ENCODE data around the gene TAMM41. TPM values are rescaled to one million over a fixed set of nuclear protein-coding genes. Genes with fewer than 3 reads are reported as not detected.

The TAMM41 gene
- total and polyA plus RNA-seq, 2 donors, result 14.3 to 17.4 TPM

GRCh38 chr3:11832981-11833905 is 13.4 kb downstream of the TAMM41 start:
- H3K4me1 ChIP-seq (ENCODE audit: insufficient read depth), result no peaks in the 10 kb centered on the region
- H3K36me3 ChIP-seq (ENCODE audit: insufficient read depth), result peaks cover 7% of the 10 kb centered on the region
- H3K4me3 ChIP-seq (ENCODE audit: low read depth, low read length), result no peak overlapping the region
- no peak for DNase-seq (ENCODE audit: extremely low spot score)
- WGBS, result 65% methylated on average over 9 of the region's 9 CpGs
- no peak overlapping the region for H3K27ac ChIP-seq (ENCODE audit: low read depth)

GRCh38 chr3:11829416-11829815 is 17.3 kb downstream of the TAMM41 start:
- peaks cover 9% of the 10 kb centered on the region for H3K36me3 ChIP-seq (ENCODE audit: insufficient read depth)
- WGBS, result 83% methylated on average over 7 of the region's 7 CpGs

GRCh38 chr3:11826628-11827265 is 19.9 kb downstream of the TAMM41 start:
- H3K36me3 ChIP-seq (ENCODE audit: insufficient read depth), result peaks cover 7% of the 10 kb centered on the region
- DNase-seq (ENCODE audit: extremely low spot score), result no peak
- WGBS, result 92% methylated on average over 1 of the region's 1 CpG
- no peak overlapping the region for H3K27ac ChIP-seq (ENCODE audit: low read depth)
- H3K4me3 ChIP-seq (ENCODE audit: low read depth, low read length), result no peak overlapping the region
- no peaks in the 10 kb centered on the region for H3K4me1 ChIP-seq (ENCODE audit: insufficient read depth)

More at GRCh38 chr3:11829416-11829815, 17.3 kb downstream of the TAMM41 start:
- Histone ChIP-seq H3K4me3 (ENCODE audit: low read depth, low read length) (no peak overlapping the region), H3K4me1 (ENCODE audit: insufficient read depth) (no peaks in the 10 kb centered on the region), H3K27ac (ENCODE audit: low read depth) (no peak overlapping the region)
- DNase-seq (ENCODE audit: extremely low spot score), result no peak

- DNase-seq (ENCODE audit: extremely low spot score), result no peak
- no peak overlapping the region for H3K27ac ChIP-seq (ENCODE audit: low read depth)
- peaks cover 7% of the 10 kb centered on the region for H3K36me3 ChIP-seq (ENCODE audit: insufficient read depth)
- H3K4me3 ChIP-seq (ENCODE audit: low read depth, low read length), result no peak overlapping the region
- H3K4me1 ChIP-seq (ENCODE audit: insufficient read depth), result no peaks in the 10 kb centered on the region
- WGBS, result 83% methylated on average over 5 of the region's 5 CpGs
Observed at GRCh38 chr3:11825301-11825700, 21.4 kb downstream of the TAMM41 start.

GRCh38 chr3:11820531-11821041 is 26.1 kb downstream of the TAMM41 start:
- Histone ChIP-seq H3K4me3 (ENCODE audit: low read depth, low read length) (no peak overlapping the region), H3K4me1 (ENCODE audit: insufficient read depth) (no peaks in the 10 kb centered on the region), H3K27ac (ENCODE audit: low read depth) (no peak overlapping the region), H3K36me3 (ENCODE audit: insufficient read depth) (peaks cover 3% of the 10 kb centered on the region)
- 78% methylated on average over 3 of the region's 3 CpGs for WGBS
- DNase-seq (ENCODE audit: extremely low spot score), result no peak

- DNase-seq (ENCODE audit: extremely low spot score), result no peak
Observed at GRCh38 chr3:11819146-11819689, 27.5 kb downstream of the TAMM41 start.

GRCh38 chr3:11818033-11818432 is 28.7 kb downstream of the TAMM41 start:
- H3K27ac ChIP-seq (ENCODE audit: low read depth), result no peak overlapping the region
- peaks cover 3% of the 10 kb centered on the region for H3K36me3 ChIP-seq (ENCODE audit: insufficient read depth)
- H3K4me1 ChIP-seq (ENCODE audit: insufficient read depth), result no peaks in the 10 kb centered on the region
- H3K4me3 ChIP-seq (ENCODE audit: low read depth, low read length), result no peak overlapping the region
- 70% methylated on average over 5 of the region's 5 CpGs for whole genome bisulfite sequencing
- DNase-seq (ENCODE audit: extremely low spot score), result no peak

More at GRCh38 chr3:11819146-11819689, 27.5 kb downstream of the TAMM41 start:
- no peaks in the 10 kb centered on the region for H3K4me1 ChIP-seq (ENCODE audit: insufficient read depth)
- no peak overlapping the region for H3K4me3 ChIP-seq (ENCODE audit: low read depth, low read length)
- H3K27ac ChIP-seq (ENCODE audit: low read depth), result no peak overlapping the region
- peaks cover 3% of the 10 kb centered on the region for H3K36me3 ChIP-seq (ENCODE audit: insufficient read depth)
- 91% methylated on average over 4 of the region's 4 CpGs for WGBS

- H3K36me3 ChIP-seq (ENCODE audit: insufficient read depth), result peaks cover 3% of the 10 kb centered on the region
- H3K27ac ChIP-seq (ENCODE audit: low read depth), result no peak overlapping the region
- no peaks in the 10 kb centered on the region for H3K4me1 ChIP-seq (ENCODE audit: insufficient read depth)
- DNase-seq (ENCODE audit: extremely low spot score), result no peak
- 80% methylated on average over 4 of the region's 4 CpGs for WGBS
- H3K4me3 ChIP-seq (ENCODE audit: low read depth, low read length), result no peak overlapping the region
Observed at GRCh38 chr3:11815111-11815510, 31.6 kb downstream of the TAMM41 start.

GRCh38 chr3:11814663-11815062 is 32.0 kb downstream of the TAMM41 start:
- WGBS, result 97% methylated on average over 6 of the region's 6 CpGs
- Histone ChIP-seq H3K36me3 (ENCODE audit: insufficient read depth) (peaks cover 3% of the 10 kb centered on the region), H3K4me1 (ENCODE audit: insufficient read depth) (no peaks in the 10 kb centered on the region), H3K27ac (ENCODE audit: low read depth) (no peak overlapping the region), H3K4me3 (ENCODE audit: low read depth, low read length) (no peak overlapping the region)
- DNase-seq (ENCODE audit: extremely low spot score), result no peak

GRCh38 chr3:11810276-11810675 is 36.4 kb downstream of the TAMM41 start:
- H3K36me3 ChIP-seq (ENCODE audit: insufficient read depth), result no peaks in the 10 kb centered on the region
- no peaks in the 10 kb centered on the region for H3K4me1 ChIP-seq (ENCODE audit: insufficient read depth)
- H3K4me3 ChIP-seq (ENCODE audit: low read depth, low read length), result no peak overlapping the region
- WGBS, result 51% methylated on average over 3 of the region's 3 CpGs
- no peak overlapping the region for H3K27ac ChIP-seq (ENCODE audit: low read depth)
- no peak for DNase-seq (ENCODE audit: extremely low spot score)

- H3K36me3 ChIP-seq (ENCODE audit: insufficient read depth), result no peaks in the 10 kb centered on the region
- no peak overlapping the region for H3K4me3 ChIP-seq (ENCODE audit: low read depth, low read length)
- 44% methylated on average over 9 of the region's 9 CpGs for WGBS
- no peaks in the 10 kb centered on the region for H3K4me1 ChIP-seq (ENCODE audit: insufficient read depth)
- no peak for DNase-seq (ENCODE audit: extremely low spot score)
- H3K27ac ChIP-seq (ENCODE audit: low read depth), result no peak overlapping the region
Observed at GRCh38 chr3:11808231-11808630, 38.5 kb downstream of the TAMM41 start.

- WGBS, result 58% methylated on average over 5 of the region's 5 CpGs
- Histone ChIP-seq H3K36me3 (ENCODE audit: insufficient read depth) (no peaks in the 10 kb centered on the region), H3K27ac (ENCODE audit: low read depth) (peak overlapping the region; percentile 69), H3K4me1 (ENCODE audit: insufficient read depth) (no peaks in the 10 kb centered on the region), H3K4me3 (ENCODE audit: low read depth, low read length) (no peak overlapping the region)
- no peak for DNase-seq (ENCODE audit: extremely low spot score)
Observed at GRCh38 chr3:11807686-11808085, 39.0 kb downstream of the TAMM41 start.

GRCh38 chr3:11805716-11806115 is 41.0 kb downstream of the TAMM41 start:
- no peaks in the 10 kb centered on the region for H3K4me1 ChIP-seq (ENCODE audit: insufficient read depth)
- no peak overlapping the region for H3K4me3 ChIP-seq (ENCODE audit: low read depth, low read length)
- no peak for DNase-seq (ENCODE audit: extremely low spot score)
- H3K36me3 ChIP-seq (ENCODE audit: insufficient read depth), result no peaks in the 10 kb centered on the region
- H3K27ac ChIP-seq (ENCODE audit: low read depth), result no peak overlapping the region
- WGBS, result 95% methylated on average over 7 of the region's 7 CpGs
